Upper lobe of left lung (tissue), 6 donors: ENCODE data around the gene NUMBL. TPM values are rescaled to one million over a fixed set of nuclear protein-coding genes. Genes with fewer than 3 reads are reported as not detected.
A peak's percentile ranks its signal among the peaks of the same experiment; 100 is the strongest.

Source experiments
- ATAC-seq, 2 donors: fragments of 200-7000 bp; cut with Tn5 transposase; one replicate each; pipeline ENCODE4 v1.9.1; 2022; ENCODE audit warnings: mild to moderate bottlenecking in 2 of 2, moderate library complexity in 2 of 2; ENCODE audit not compliant: low FRiP score in 2 of 2
- DNase-seq, 2 donors: peaks; one replicate each; pipeline ENCODE4 v3.0.0-alpha.2; 2019 to 2020
- H3K27ac ChIP-seq, 4 donors: fragments of 200-600 bp; sonication (generic); one replicate each; pipeline ENCODE4 v1.5.1; 2016 to 2019
- H3K27me3 ChIP-seq, 4 donors: fragments of 200-600 bp; sonication (generic); one replicate each; pipeline ENCODE4 v1.5.1; 2017 to 2019
- H3K36me3 ChIP-seq, 4 donors: fragments of 200-600 bp; sonication (generic); one replicate each; pipeline ENCODE4 v1.5.1; 2016 to 2019
- H3K4me1 ChIP-seq, 4 donors: fragments of 200-600 bp; sonication (generic); one replicate each; pipeline ENCODE4 v1.5.1; 2018 to 2019
- H3K4me3 ChIP-seq, 4 donors: fragments of 200-600 bp; sonication (generic); one replicate each; pipeline ENCODE4 v1.5.1; 2017 to 2019; ENCODE audit warnings: mild to moderate bottlenecking in 2 of 4, moderate library complexity in 1 of 4
- H3K9me3 ChIP-seq, 4 donors: fragments of 200-600 bp; sonication (generic); one replicate each; pipeline ENCODE4 v1.5.1; 2018 to 2019
- EP300 ChIP-seq, 4 donors: sonication (generic); formaldehyde crosslinking; IDR thresholded peaks; one replicate each; pipeline ENCODE4 v1.5.1; 2017; ENCODE audit warnings: antibody characterized with exemption in 4 of 4, control low read depth in 2 of 4
- POLR2A ChIP-seq, 4 donors: fragments of 450-650 bp; IDR thresholded peaks; one replicate each; pipeline ENCODE4 v1.5.1; 2016 to 2017; ENCODE audit warnings: antibody characterized with exemption in 4 of 4, mild to moderate bottlenecking in 2 of 4
- POLR2AphosphoS5 ChIP-seq, 2 donors: sonication (generic); formaldehyde crosslinking; IDR thresholded peaks; one replicate each; pipeline ENCODE4 v1.5.1; 2017; ENCODE audit warnings: antibody characterized with exemption in 2 of 2
- WGBS, 2 donors: methylation state at CpG; one replicate each; pipeline ENCODE4 v1.1.5; 2017 to 2018; 5-methylcytosine and 5-hydroxymethylcytosine counted together
- total RNA-seq, 6 donors: library from RNA; depleted of rRNA in 4 of 6; stranded (reverse); fragments of >200 nt in 4 of 6; gene quantifications; one replicate each; pipeline versions ENCODE4 v1.1.0 to v1.2.1, GENCODE V29; 2016 to 2021
- TF ChIP-seq, protein P1 (sequence below), 6 experiments: fragments of 450-650 bp in 4 of 6; fragments of 200-600 bp in 2 of 6; sonication (generic) in 2 of 6; IDR thresholded peaks; one replicate each; pipeline ENCODE4 v1.5.1; 2016 to 2019; ENCODE audit warnings: antibody characterized with exemption in 6 of 6
- donor health status: DM: no; HTN: no; CAD: no; lungs with moderate emphysema.
- donor health status: DM: no; HTN: yes; CAD: no; lungs with severe emphysema.

Gene NUMBL
- total RNA-seq, 6 donors from 2014 or later = 18.0 to 133 (median 23.8) TPM

DNA sequence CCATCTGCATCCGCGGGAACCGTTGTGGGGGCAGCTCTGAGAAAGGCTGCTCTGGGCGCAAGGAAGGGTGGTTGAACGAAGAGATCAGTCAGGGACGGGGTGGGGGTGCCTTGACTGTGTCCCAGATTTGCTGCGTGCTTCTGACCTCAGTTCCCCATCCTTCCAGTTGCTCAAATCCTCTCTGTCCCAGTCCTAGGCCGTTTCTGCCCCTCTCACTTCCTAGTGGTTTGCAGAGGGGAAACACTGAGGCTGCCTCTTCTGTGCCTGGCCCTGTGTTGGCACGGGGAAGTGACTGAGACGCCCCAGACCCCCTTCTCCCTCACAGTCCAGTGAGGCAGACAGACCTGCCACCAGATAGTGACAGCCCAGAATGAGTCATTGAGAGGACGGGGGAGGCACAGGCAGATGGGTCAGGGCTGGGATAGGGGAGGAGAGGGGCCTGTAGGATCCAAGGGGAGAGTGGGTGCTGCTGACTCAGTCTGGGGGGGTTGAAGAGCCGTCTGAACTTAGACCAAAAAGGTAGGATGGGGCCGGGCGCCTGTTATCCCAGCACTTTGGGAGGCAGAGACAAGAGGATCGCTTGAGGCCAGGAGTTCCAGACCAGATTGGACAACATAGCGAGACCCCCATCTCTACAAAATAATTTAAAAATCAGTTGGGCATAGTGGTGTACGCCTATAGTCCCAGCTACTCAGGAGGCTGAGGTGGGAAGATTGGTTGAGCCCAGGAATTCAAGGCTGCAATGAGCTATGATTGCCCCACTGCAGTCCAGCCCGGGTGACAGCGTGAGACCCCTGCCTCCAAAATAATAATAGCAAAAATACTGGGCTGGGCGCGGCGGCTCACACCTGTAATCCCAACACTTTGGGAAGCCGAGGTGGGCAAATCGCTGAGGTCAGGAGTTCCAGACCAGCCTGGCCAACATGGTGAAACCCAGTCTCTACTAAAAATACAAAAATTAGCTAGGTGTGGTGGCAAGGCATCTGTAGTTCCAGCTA, 26.5 kb downstream of the NUMBL start:
- no peak for TF ChIP-seq POLR2A (IDR thresholded peaks at IDR 0.05)
- no peak for TF ChIP-seq POLR2AphosphoS5 (IDR thresholded peaks at IDR 0.05)
- TF ChIP-seq EP300 (IDR thresholded peaks at IDR 0.05) = no peak
- TF ChIP-seq, protein P1, sequence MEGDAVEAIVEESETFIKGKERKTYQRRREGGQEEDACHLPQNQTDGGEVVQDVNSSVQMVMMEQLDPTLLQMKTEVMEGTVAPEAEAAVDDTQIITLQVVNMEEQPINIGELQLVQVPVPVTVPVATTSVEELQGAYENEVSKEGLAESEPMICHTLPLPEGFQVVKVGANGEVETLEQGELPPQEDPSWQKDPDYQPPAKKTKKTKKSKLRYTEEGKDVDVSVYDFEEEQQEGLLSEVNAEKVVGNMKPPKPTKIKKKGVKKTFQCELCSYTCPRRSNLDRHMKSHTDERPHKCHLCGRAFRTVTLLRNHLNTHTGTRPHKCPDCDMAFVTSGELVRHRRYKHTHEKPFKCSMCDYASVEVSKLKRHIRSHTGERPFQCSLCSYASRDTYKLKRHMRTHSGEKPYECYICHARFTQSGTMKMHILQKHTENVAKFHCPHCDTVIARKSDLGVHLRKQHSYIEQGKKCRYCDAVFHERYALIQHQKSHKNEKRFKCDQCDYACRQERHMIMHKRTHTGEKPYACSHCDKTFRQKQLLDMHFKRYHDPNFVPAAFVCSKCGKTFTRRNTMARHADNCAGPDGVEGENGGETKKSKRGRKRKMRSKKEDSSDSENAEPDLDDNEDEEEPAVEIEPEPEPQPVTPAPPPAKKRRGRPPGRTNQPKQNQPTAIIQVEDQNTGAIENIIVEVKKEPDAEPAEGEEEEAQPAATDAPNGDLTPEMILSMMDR (IDR thresholded peaks at IDR 0.05) = peak in 1 of 6 experiments; percentile 6
- peaks cover 0 to 18% (median 8%) of the 10 kb centered on the region in 4 donors for H3K36me3 ChIP-seq
- ATAC-seq (peak; percentile 16 to 33), DNase-seq (no peak)
- peak overlapping the region; percentile 75 to 81 (median 76) for H3K27ac ChIP-seq
- H3K4me1 ChIP-seq = peaks cover 10 to 19% (median 13%) of the 10 kb centered on the region in 4 donors
- H3K4me3 ChIP-seq = peak overlapping the region in 3 of 4 donors; percentile 59 to 65 (median 64)
- no peaks in the 10 kb centered on the region for H3K27me3 ChIP-seq
- no peaks in the 10 kb centered on the region for H3K9me3 ChIP-seq
- 52 to 53% methylated on average over 21 to 24 of the region's 24 CpGs for WGBS, 2 donors

DNA sequence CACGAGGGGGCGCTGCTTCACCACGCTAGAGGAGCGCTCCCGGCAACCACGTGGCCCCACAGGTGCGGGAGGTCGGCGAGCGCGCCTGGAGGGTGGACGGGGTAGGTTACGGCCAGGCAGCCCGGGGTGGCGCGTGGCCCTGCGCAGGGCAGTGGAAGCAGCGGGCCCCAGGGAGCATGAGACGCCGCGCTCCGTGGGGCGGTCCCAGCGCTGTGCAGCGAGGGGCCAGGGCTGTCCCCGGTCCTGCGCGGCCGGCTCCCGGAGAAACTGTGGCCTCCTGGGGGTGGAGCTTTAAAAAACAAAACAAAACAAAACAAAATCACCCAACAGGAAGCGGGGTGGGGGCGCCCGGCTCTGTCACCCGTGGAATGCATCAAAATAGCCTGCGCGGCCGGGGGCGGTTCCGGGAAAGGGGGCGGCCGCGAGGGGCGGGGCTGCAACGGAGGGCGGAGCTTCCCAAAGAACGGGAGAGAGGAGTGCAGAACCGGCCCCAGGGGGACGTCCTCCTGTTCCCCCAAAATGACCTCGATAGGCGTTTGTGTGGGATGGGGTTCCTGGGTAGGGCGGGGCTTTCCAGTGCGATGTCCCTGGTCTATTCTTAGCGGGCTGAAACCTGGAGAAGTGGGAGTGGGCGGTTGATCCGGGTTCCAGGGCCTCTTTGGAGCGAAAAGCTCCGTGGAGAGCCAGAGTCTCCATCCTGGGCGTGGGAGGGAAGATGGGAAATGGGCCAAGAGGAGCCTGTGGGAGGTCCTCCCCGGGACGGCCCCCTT, 27.3 kb downstream of the NUMBL start:
- H3K27me3 ChIP-seq = no peaks in the 10 kb centered on the region
- TF ChIP-seq, protein P1 (IDR thresholded peaks at IDR 0.05) = peak; percentile 96 to 99 (median 99)
- TF ChIP-seq POLR2AphosphoS5 (IDR thresholded peaks at IDR 0.05) (peak; percentile 28 to 44), EP300 (IDR thresholded peaks at IDR 0.05) (peak in 1 of 4 donors; percentile 19), POLR2A (IDR thresholded peaks at IDR 0.05) (peak in 2 of 4 donors; percentile 18 to 37)
- peak overlapping the region; percentile 46 to 65 (median 62) for H3K4me3 ChIP-seq
- H3K36me3 ChIP-seq = peaks cover 0 to 11% (median 5%) of the 10 kb centered on the region in 4 donors
- no peaks in the 10 kb centered on the region for H3K9me3 ChIP-seq
- peaks cover 10 to 19% (median 13%) of the 10 kb centered on the region in 4 donors for H3K4me1 ChIP-seq
- ATAC-seq (peak; percentile 93 to 94), DNase-seq (peak; percentile 91 to 99)
- H3K27ac ChIP-seq = peak overlapping the region; percentile 75 to 81 (median 76)
- 1% methylated on average over 37 to 43 of the region's 60 CpGs for WGBS, 2 donors

DNA sequence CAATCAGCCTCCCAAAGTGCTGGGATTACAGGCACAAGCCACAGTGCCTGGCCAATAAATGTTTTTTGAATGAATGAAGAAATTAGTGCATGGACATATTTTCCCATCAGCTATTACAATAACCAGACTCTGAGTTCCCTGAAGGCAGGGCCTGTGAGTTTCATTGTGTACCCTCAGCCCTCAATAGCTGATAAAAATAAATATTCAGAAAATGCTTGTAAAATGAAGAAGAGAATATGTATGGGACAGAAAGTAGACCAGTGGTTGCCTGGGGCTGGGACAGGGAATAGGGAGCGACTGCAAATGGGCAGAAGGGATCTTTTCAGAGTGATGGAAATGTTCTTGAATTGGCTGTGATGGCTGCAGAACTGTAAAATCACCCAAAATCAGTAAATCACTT, 28.8 kb downstream of the NUMBL start:
- TF ChIP-seq EP300 (IDR thresholded peaks at IDR 0.05) (no peak), POLR2AphosphoS5 (IDR thresholded peaks at IDR 0.05) (no peak), POLR2A (IDR thresholded peaks at IDR 0.05) (no peak)
- TF ChIP-seq, protein P1 (IDR thresholded peaks at IDR 0.05) = no peak
- Histone ChIP-seq H3K4me1 (peaks cover 10 to 19% (median 13%) of the 10 kb centered on the region in 4 donors), H3K9me3 (no peaks in the 10 kb centered on the region), H3K27ac (no peak overlapping the region), H3K36me3 (no peaks in the 10 kb centered on the region), H3K27me3 (no peaks in the 10 kb centered on the region), H3K4me3 (no peak overlapping the region)
- DNase-seq (no peak), ATAC-seq (no peak)
- WGBS, 2 donors = 87 to 93% methylated on average over 1 of the region's 1 CpG

DNA sequence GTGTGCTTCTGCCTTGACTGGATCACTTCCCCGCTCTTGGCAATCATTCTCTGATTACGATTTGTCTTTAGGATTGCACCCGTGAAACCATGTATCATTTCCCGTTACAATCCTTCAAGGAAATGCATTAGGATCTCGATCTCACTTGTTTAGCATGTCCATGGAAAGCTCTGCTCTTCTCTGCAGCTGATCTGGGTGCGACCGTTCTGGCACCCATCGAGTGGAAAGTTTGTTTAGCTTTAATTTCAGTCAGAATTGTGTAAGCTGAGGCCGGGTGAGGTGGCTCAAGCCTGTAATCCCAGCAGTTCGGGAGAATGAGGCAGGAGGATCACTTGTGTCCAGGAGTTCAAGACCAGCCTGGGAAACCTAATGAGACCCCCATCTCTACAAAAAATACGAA, 30.9 kb downstream of the NUMBL start:
- ATAC-seq (no peak), DNase-seq (no peak)
- TF ChIP-seq, protein P1 (IDR thresholded peaks at IDR 0.05) = no peak
- TF ChIP-seq POLR2A (IDR thresholded peaks at IDR 0.05) (no peak), POLR2AphosphoS5 (IDR thresholded peaks at IDR 0.05) (no peak), EP300 (IDR thresholded peaks at IDR 0.05) (no peak)
- Histone ChIP-seq H3K4me3 (no peak overlapping the region), H3K4me1 (peaks cover 10 to 19% (median 13%) of the 10 kb centered on the region in 4 donors), H3K9me3 (no peaks in the 10 kb centered on the region), H3K27ac (no peak overlapping the region), H3K36me3 (no peaks in the 10 kb centered on the region), H3K27me3 (no peaks in the 10 kb centered on the region)
- 71 to 79% methylated on average over 11 of the region's 11 CpGs for WGBS, 2 donors
